H1 (cell line): Measurements from ENCODE around the gene DCPS. TPM values are rescaled to one million over a fixed set of nuclear protein-coding genes. Genes with fewer than 3 reads are reported as not detected.

Experiments used
- CTCF ChIA-PET: fragments of 300-600 bp; sonication (Branson Sonifier 250); formaldehyde crosslinking; loops from one replicate; lab custom pipeline; 2021; ENCODE audit not compliant: partially characterized antibody; lab: Charles Lee
- POLR2A ChIA-PET: fragments of 300-600 bp; sonication (Branson Sonifier 250); formaldehyde crosslinking; loops from one replicate; lab custom pipeline; 2021; ENCODE audit warnings: inconsistent platforms; ENCODE audit not compliant: partially characterized antibody; lab: Charles Lee
- DNase-seq, 2 experiments: peaks; one replicate each; pipeline versions ENCODE4 v3.0.0 to v3.0.0-alpha.2; 2010 to 2022; ENCODE audit warnings: low spot score in 2 of 2, low read depth in 1 of 2, mixed read lengths in 1 of 2
- FAIRE-seq: peaks from 2 replicates; lab custom pipeline; 2011; peaks lifted over from hg19 to GRCh38; lab: Jason Lieb, UNC
- H2AFZ ChIP-seq: 2 replicates; pipeline ENCODE4 v1.8.1; 2012; ENCODE audit warnings: low read length, inconsistent platforms
- H2AK5ac ChIP-seq: 2 replicates; pipeline ENCODE4 v1.6.1; 2013; ENCODE audit warnings: low read depth, low read length
- H2BK120ac ChIP-seq: replicated peaks from 2 replicates; pipeline ENCODE3; 2013; ENCODE audit warnings: low read depth, low read length, inconsistent platforms
- H2BK12ac ChIP-seq: 2 replicates; pipeline ENCODE4 v1.6.1; 2013; ENCODE audit warnings: low read depth, low read length
- H2BK15ac ChIP-seq: 2 replicates; pipeline ENCODE4 v1.6.1; 2013; ENCODE audit warnings: low read length
- H2BK20ac ChIP-seq: 2 replicates; pipeline ENCODE4 v1.6.1; 2013; ENCODE audit warnings: low read length
- H2BK5ac ChIP-seq: 2 replicates; pipeline ENCODE4 v1.6.1; 2013; ENCODE audit warnings: low read depth, low read length
- H3K14ac ChIP-seq: 2 replicates; pipeline ENCODE4 v1.6.1; 2013; ENCODE audit warnings: inconsistent platforms; ENCODE audit not compliant: insufficient read length
- H3K18ac ChIP-seq: 2 replicates; pipeline ENCODE4 v1.6.1; 2013; ENCODE audit warnings: low read length; ENCODE audit errors: extremely low read depth
- H3K23ac ChIP-seq: 2 replicates; pipeline ENCODE4 v1.6.1; 2013; ENCODE audit warnings: inconsistent platforms; ENCODE audit not compliant: insufficient read length
- H3K23me2 ChIP-seq: 2 replicates; pipeline ENCODE4 v1.6.1; 2013; ENCODE audit warnings: low read depth, low read length
- H3K27ac ChIP-seq: 2 replicates; pipeline ENCODE4 v1.6.1; 2011; ENCODE audit warnings: low read depth, low read length, inconsistent platforms
- H3K27me3 ChIP-seq, 4 experiments: replicated peaks in 1 of 4; 1 replicate in 1 of 4; 2 replicates in 3 of 4; pipeline versions ENCODE4 v1.6.1 to v1.8.1; 2011 to 2013; ENCODE audit warnings: low read length in 3 of 4, mild to moderate bottlenecking in 3 of 4, inconsistent platforms in 2 of 4, mixed read lengths in 2 of 4, moderate library complexity in 1 of 4; ENCODE audit not compliant: control insufficient read depth in 3 of 4, insufficient read depth in 3 of 4; ENCODE audit errors: extremely low read depth in 1 of 4
- H3K36me3 ChIP-seq, 4 experiments: 2 replicates each; pipeline versions ENCODE4 v1.6.1 to v1.8.1; 2011 to 2013; ENCODE audit warnings: mild to moderate bottlenecking in 4 of 4, low read length in 3 of 4, moderate library complexity in 2 of 4, control low read depth in 1 of 4, inconsistent platforms in 1 of 4; ENCODE audit not compliant: insufficient read depth in 4 of 4, control insufficient read depth in 2 of 4
- H3K4ac ChIP-seq: replicated peaks from 2 replicates; pipeline ENCODE3; 2013; ENCODE audit warnings: low read length, low read depth, mixed read lengths, inconsistent platforms; ENCODE audit not compliant: insufficient read length
- H3K4me1 ChIP-seq, 4 experiments: replicated peaks in 1 of 4; 1 replicate in 1 of 4; 2 replicates in 3 of 4; pipeline versions ENCODE4 v1.6.1 to v1.8.1; 2011 to 2013; ENCODE audit warnings: low read length in 3 of 4, inconsistent platforms in 2 of 4, mixed read lengths in 1 of 4; ENCODE audit not compliant: insufficient read depth in 4 of 4, control insufficient read depth in 3 of 4
- H3K4me2 ChIP-seq, 2 experiments: 2 replicates each; pipeline versions ENCODE4 v1.6.1 to v1.8.1; 2011 to 2013; ENCODE audit warnings: low read depth in 2 of 2, low read length in 2 of 2, control low read depth in 1 of 2, inconsistent platforms in 1 of 2, mild to moderate bottlenecking in 1 of 2; ENCODE audit not compliant: insufficient read depth in 1 of 2
- H3K4me3 ChIP-seq, 4 experiments: fragments of 200-600, 300-600 bp in 1 of 4; sonication (generic), shearing (Covaris generic), sonication (Bioruptor Twin) in 1 of 4; 2 replicates each; pipeline versions ENCODE4 v1.5.1 to v1.8.1; 2011 to 2016; ENCODE audit warnings: low read length in 4 of 4, low read depth in 3 of 4, control low read depth in 2 of 4, inconsistent platforms in 2 of 4, mild to moderate bottlenecking in 2 of 4, mixed read lengths in 1 of 4, moderate library complexity in 1 of 4; ENCODE audit not compliant: insufficient read depth in 2 of 4; ENCODE audit errors: extremely low read depth in 1 of 4
- H3K56ac ChIP-seq: replicated peaks from 2 replicates; pipeline ENCODE3; 2013; ENCODE audit warnings: low read depth, mild to moderate bottlenecking, mixed read lengths, low read length, inconsistent platforms; ENCODE audit not compliant: insufficient read length
- H3K79me1 ChIP-seq: 2 replicates; pipeline ENCODE4 v1.6.1; 2013; ENCODE audit warnings: low read depth, low read length, control low read depth
- H3K79me2 ChIP-seq, 2 experiments: 2 replicates each; pipeline versions ENCODE4 v1.6.1 to v1.8.1; 2012 to 2013; ENCODE audit warnings: low read length in 2 of 2, mild to moderate bottlenecking in 2 of 2, inconsistent platforms in 1 of 2; ENCODE audit not compliant: insufficient read depth in 2 of 2, control insufficient read depth in 1 of 2
- H3K9ac ChIP-seq, 4 experiments: replicated peaks in 1 of 4; 1 replicate in 1 of 4; 2 replicates in 3 of 4; pipeline versions ENCODE4 v1.6.1 to v1.8.1; 2011 to 2013; ENCODE audit warnings: low read depth in 3 of 4, low read length in 3 of 4, control low read depth in 2 of 4, mild to moderate bottlenecking in 2 of 4, moderate library complexity in 2 of 4, inconsistent platforms in 1 of 4; ENCODE audit errors: extremely low read depth in 1 of 4
- H3K9me3 ChIP-seq, 2 experiments: 2 replicates each; pipeline versions ENCODE4 v1.6.1 to v1.8.1; 2012 to 2013; ENCODE audit warnings: mild to moderate bottlenecking in 2 of 2, moderate library complexity in 2 of 2, control low read depth in 1 of 2, inconsistent platforms in 1 of 2, low read depth in 1 of 2, low read length in 1 of 2, mixed read lengths in 1 of 2; ENCODE audit not compliant: insufficient read depth in 2 of 2
- H4K20me1 ChIP-seq, 2 experiments: replicated peaks in 1 of 2; 2 replicates each; pipeline versions ENCODE3 to v1.8.1; 2011 to 2013; ENCODE audit warnings: inconsistent platforms in 2 of 2, low read length in 2 of 2, mild to moderate bottlenecking in 1 of 2; ENCODE audit not compliant: insufficient read depth in 2 of 2, control insufficient read depth in 1 of 2
- H4K5ac ChIP-seq: 2 replicates; pipeline ENCODE4 v1.6.1; 2013; ENCODE audit warnings: low read length, low read depth, mixed read lengths, inconsistent platforms; ENCODE audit not compliant: insufficient read length
- H4K8ac ChIP-seq: 2 replicates; pipeline ENCODE4 v1.8.0; 2013; ENCODE audit warnings: mild to moderate bottlenecking, moderate library complexity, low read length, inconsistent platforms; ENCODE audit not compliant: insufficient read depth; ENCODE audit errors: extremely low read depth
- H4K91ac ChIP-seq: replicated peaks from 2 replicates; pipeline ENCODE3; 2013; ENCODE audit warnings: low read length, mixed read lengths, inconsistent platforms; ENCODE audit not compliant: insufficient read length
- BACH1 ChIP-seq: IDR thresholded peaks from 2 replicates; pipeline ENCODE4 v1.6.1; 2012; ENCODE audit warnings: low read length, improper control_type of control experiment
- JUN ChIP-seq: IDR thresholded peaks from 2 replicates; pipeline ENCODE4 v1.6.1; 2011; ENCODE audit warnings: low read depth, mild to moderate bottlenecking, improper control_type of control experiment, low read length
- MAFK ChIP-seq: IDR thresholded peaks from 2 replicates; pipeline ENCODE4 v1.6.1; 2012; ENCODE audit warnings: low read depth, mild to moderate bottlenecking, improper control_type of control experiment, low read length
- PHF8 ChIP-seq: fragments of 200-600 bp; sonication (generic); conservative IDR thresholded peaks from 2 replicates; pipeline ENCODE4 v1.7.1; 2012; ENCODE audit warnings: low read depth, mild to moderate bottlenecking, inconsistent platforms, low read length, moderate library complexity
- POLR2A ChIP-seq, 2 experiments: IDR thresholded peaks; 1 replicate in 1 of 2; 2 replicates in 1 of 2; pipeline ENCODE4 v1.6.1; 2011; ENCODE audit warnings: low read depth in 2 of 2, low read length in 2 of 2, mild to moderate bottlenecking in 2 of 2; ENCODE audit errors: control extremely low read depth in 1 of 2
- POLR2AphosphoS5 ChIP-seq: IDR thresholded peaks from 2 replicates; pipeline ENCODE4 v1.6.1; 2011; ENCODE audit warnings: low read depth, low read length
- SIRT6 ChIP-seq: IDR thresholded peaks from one replicate; pipeline ENCODE4 v1.7.1; 2012; ENCODE audit warnings: low read length, inconsistent platforms
- TAF7 ChIP-seq: optimal IDR thresholded peaks from 2 replicates; pipeline ENCODE3; 2011; ENCODE audit warnings: low read depth, mild to moderate bottlenecking, inconsistent platforms, low read length, moderate library complexity, borderline replicate concordance
- WGBS, 2 experiments: shearing (Covaris generic) in 1 of 2; methylation state at CpG; one replicate each; pipeline versions ENCODE4 v1.1.6 to v1.1.7; 2013 to 2015; ENCODE audit warnings: low lambda C conversion rate in 2 of 2, mixed read lengths in 2 of 2, inconsistent platforms in 1 of 2, low coverage in 1 of 2, missing lambda C conversion rate in 1 of 2; ENCODE audit not compliant: insufficient replicate concordance in 2 of 2, insufficient coverage in 1 of 2, insufficient read length in 1 of 2; ENCODE audit errors: extremely low coverage in 1 of 2, missing lambda C conversion rate in 1 of 2; 5-methylcytosine and 5-hydroxymethylcytosine counted together
- polyA plus RNA-seq, 7 experiments: library from polyadenylated mRNA; depleted of rRNA in 3 of 7; stranded (reverse) in 5 of 7; unstranded in 2 of 7; fragments of >200 nt in 5 of 7; fragments of 200-250 nt in 2 of 7; gene quantifications; 1 replicate in 5 of 7; 2 replicates in 1 of 7; 4 replicates in 1 of 7; pipeline versions ENCODE4 v1.2.1 to v1.2.3, GENCODE V29; 2011 to 2013; ENCODE audit warnings: missing spikeins in 2 of 7, mixed read lengths in 2 of 7
- total RNA-seq: library from RNA; stranded (reverse); fragmentation: NEBNext Ultra II Directional; extraction: Animal tissue kit (Norgen Biotek cat#: 25700); gene quantifications from 2 replicates; pipeline ENCODE4 v1.2.1, GENCODE V29; 2021
- TF ChIP-seq, protein P1 (sequence below): IDR thresholded peaks from 2 replicates; pipeline ENCODE4 v1.6.1; 2012; ENCODE audit warnings: inconsistent platforms
- TF ChIP-seq, protein P2 (sequence below): IDR thresholded peaks from 2 replicates; pipeline ENCODE4 v1.6.1; 2012; ENCODE audit warnings: inconsistent platforms

DCPS gene
- total and polyA plus RNA-seq, 2 of the 8 experiments (the other 6 are each of a cell fraction or from before 2014, with no cell fraction given) = 24.6 to 55.2 TPM

DNA sequence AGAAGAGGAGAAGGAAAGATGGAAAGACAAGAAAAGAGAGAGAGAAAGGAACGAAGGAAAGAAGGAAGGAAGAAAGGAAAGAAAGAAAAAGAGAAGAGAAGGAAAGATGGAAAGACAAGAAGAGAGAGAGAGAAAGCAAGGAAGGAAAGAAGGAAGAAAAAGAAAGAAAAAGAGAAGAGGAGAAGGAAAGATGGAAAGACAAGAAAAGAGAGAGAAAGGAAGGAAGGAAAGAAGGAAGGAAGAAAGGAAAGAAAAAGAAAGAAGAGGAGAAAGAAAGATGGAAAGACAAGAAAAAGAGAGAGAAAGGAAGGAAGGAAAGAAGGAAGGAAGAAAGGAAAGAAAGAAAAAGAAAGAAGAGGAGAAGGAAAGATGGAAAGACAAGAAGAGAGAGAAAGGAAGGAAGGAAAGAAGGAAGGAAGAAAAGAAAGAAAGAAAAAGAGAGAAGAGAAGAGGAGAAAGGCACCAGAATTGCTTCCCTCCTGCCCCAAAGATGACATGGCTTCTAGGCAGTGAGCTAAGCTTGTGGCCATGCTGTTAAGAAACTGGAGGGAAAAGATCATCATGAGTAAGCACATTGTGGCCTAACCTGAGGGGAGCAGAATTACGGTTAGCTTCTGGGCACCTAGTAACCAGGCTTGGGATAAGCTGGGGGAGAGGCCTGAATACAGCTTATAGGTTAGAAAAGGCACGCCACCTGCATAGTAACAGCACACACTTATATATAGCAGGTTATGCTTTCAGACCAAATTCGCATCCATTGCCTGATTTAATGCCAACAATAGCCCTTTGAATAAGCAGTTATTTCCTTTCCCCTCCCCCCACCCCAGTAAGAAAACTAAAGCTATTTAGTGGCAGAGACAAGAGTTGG, 49.3 kb downstream of the DCPS start:
- peak overlapping the region in 1 of 4 experiments; percentile 45; a peak in 1 of 7 replicates for H3K9ac ChIP-seq
- H3K27ac ChIP-seq = no peak overlapping the region
- peak overlapping the region; percentile 27 to 92; a peak in 3 of 4 replicates for H3K4me2 ChIP-seq
- no peak overlapping the region for H2BK20ac ChIP-seq
- H3K14ac ChIP-seq = no peak overlapping the region
- no peak overlapping the region for H3K56ac ChIP-seq
- no peak overlapping the region for H2AFZ ChIP-seq
- H2BK5ac ChIP-seq = peak overlapping the region; percentile 46; the same call in 1 of the 2 replicates
- H2BK120ac ChIP-seq = no peak overlapping the region
- peak overlapping the region in 1 of 4 experiments; percentile 23; a peak in 1 of 8 replicates for H3K4me3 ChIP-seq
- H2BK15ac ChIP-seq = no peak overlapping the region
- no peak overlapping the region for H3K23ac ChIP-seq
- 60 to 70% methylated on average over 1 to 4 of the region's 4 CpGs for WGBS, 2 experiments
- CTCF ChIA-PET = interaction anchor here (0.6 to 1.7 kb wide), 7 partner anchors 11 to 62 kb away, joined by 3 to 5 read pairs (median 3); no protein-coding TSS in a partner anchor
- DNase-seq = no peak
- H3K36me3 ChIP-seq = peaks cover 0 to 3% (median under 1%) of the 10 kb centered on the region in 4 experiments; a peak in 1 of 8 replicates
- no peaks in the 10 kb centered on the region for H3K27me3 ChIP-seq
- H3K4ac ChIP-seq = no peak overlapping the region
- peaks cover 2 to 3% of the 10 kb centered on the region in 2 experiments for H4K20me1 ChIP-seq
- H2BK12ac ChIP-seq = peak overlapping the region; percentile 42
- peaks cover 3 to 23% (median 14%) of the 10 kb centered on the region in 4 experiments; a peak in 6 of 7 replicates for H3K4me1 ChIP-seq
- peak overlapping the region; percentile 8 for H4K91ac ChIP-seq
- H3K9me3 ChIP-seq = no peaks in the 10 kb centered on the region
- peaks cover 13% of the 10 kb centered on the region for H3K23me2 ChIP-seq
- H3K79me2 ChIP-seq = peaks cover 0 to 36% of the 10 kb centered on the region in 2 experiments; a peak in 2 of 4 replicates
- H4K8ac ChIP-seq = no peak overlapping the region
- POLR2A ChIA-PET = interaction anchor here (0.6 to 2.0 kb wide), 7 partner anchors 8 to 1989 kb away, joined by 3 to 9 read pairs (median 4); partner anchors contain the start of gene TIRAP
- no peak overlapping the region for H4K5ac ChIP-seq
- H3K18ac ChIP-seq = no peak overlapping the region; the same call in 1 of the 2 replicates
- no peak for FAIRE-seq
- H2AK5ac ChIP-seq = peak overlapping the region; percentile 88; the same call in 1 of the 2 replicates
- peaks cover 11% of the 10 kb centered on the region; the same call in 1 of the 2 replicates for H3K79me1 ChIP-seq
- TF ChIP-seq, protein P1, sequence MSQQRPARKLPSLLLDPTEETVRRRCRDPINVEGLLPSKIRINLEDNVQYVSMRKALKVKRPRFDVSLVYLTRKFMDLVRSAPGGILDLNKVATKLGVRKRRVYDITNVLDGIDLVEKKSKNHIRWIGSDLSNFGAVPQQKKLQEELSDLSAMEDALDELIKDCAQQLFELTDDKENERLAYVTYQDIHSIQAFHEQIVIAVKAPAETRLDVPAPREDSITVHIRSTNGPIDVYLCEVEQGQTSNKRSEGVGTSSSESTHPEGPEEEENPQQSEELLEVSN = peak; percentile 95
- TF ChIP-seq POLR2A (IDR thresholded peaks at IDR 0.05; ENCODE audit: control extremely low read depth in 1 of 2, low read depth in 2 of 2, low read length in 2 of 2) (0 out of 3 replicates have a peak, but pooled peaks of 1 of the 2 experiments have one; percentile 32), BACH1 (peak; percentile 94), TAF7 (no peak), PHF8 (no peak), JUN (no peak), MAFK (peak; percentile 69; the same call in 1 of the 2 replicates), POLR2AphosphoS5 (0 out of 2 replicates have a peak, but pooled peaks have one; percentile 23), SIRT6 (no peak)
- TF ChIP-seq, protein P2, sequence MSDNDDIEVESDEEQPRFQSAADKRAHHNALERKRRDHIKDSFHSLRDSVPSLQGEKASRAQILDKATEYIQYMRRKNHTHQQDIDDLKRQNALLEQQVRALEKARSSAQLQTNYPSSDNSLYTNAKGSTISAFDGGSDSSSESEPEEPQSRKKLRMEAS = peak; percentile 90
